NCI-H1930 (cell line): Measurements from ENCODE around the gene CANT1.
"Not testable (repeated sequence)": the region's sequence is repeated elsewhere in the genome, so short reads cannot be mapped to it uniquely, and the experiment has no call there.

Experiments used
- DNase-seq, 2 experiments: peaks; one replicate each; lab custom pipeline; 2025; lab: John Stamatoyannopoulos, UW

CANT1 gene

GRCh38 chr17:79043191-79043930, 33.8 kb upstream of the CANT1 start:
- no peak for DNase-seq

DNA sequence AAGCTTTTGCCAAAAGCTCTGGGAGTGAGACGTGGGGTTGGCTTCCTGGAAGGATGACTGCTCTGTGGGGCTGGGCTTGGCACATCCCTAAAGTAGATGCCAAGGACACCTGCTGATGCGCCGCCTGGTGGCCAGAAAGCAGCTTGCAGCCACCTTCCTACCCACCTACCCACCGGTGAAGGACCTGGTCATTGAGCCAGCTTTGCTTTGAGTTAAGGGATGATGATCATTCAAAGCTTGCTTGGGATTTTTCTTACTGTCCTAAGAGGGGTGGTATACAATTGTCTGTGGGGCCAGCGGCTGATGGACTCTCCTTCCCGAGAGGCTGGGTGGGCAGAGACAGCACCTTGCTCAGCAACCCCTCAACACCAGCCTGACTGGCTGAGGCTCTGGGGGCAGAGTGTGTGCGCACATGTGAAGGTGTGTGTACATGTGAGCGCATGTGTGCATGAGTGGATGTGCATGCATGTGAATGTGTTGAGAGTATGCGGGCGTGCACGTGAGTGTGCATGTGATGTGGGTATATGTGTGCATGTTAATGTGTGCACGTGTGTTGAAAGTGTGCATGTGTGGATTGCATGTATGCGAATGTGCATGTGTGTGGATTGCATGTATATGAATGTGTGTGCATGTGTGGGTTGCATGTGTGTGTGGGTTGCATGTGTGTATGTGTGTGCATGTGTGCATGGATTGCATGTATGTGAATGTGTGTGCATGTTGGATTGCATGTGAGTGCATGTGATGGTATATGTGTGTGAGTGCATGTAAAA, 33.0 kb upstream of the CANT1 start:
- peak in 1 of 2 experiments; percentile 65 for DNase-seq

- DNase-seq = no peak
Observed at GRCh38 chr17:79041723-79042420, 32.3 kb upstream of the CANT1 start.

GRCh38 chr17:79041041-79041570, 31.5 kb upstream of the CANT1 start:
- DNase-seq = no peak

DNA sequence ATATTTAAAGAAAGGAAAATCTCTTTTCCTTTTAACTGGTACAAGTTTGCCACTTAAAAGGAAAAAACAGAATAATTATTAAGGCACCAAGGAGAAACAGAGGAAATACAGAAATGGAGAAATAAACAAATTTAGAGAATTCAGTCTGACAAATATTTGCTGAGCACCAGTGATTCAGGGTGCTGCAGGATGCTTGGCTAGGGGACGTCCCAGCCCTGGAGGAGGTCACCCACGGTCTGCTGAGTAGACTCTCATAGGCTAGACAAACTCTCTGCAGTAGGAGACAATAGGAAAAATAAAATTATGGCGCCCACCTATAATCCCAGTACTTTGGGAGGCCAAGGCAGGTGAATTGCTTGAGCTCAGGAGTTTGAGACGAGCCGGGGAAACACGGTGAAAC, 30.3 kb upstream of the CANT1 start:
- DNase-seq = no peak

DNA sequence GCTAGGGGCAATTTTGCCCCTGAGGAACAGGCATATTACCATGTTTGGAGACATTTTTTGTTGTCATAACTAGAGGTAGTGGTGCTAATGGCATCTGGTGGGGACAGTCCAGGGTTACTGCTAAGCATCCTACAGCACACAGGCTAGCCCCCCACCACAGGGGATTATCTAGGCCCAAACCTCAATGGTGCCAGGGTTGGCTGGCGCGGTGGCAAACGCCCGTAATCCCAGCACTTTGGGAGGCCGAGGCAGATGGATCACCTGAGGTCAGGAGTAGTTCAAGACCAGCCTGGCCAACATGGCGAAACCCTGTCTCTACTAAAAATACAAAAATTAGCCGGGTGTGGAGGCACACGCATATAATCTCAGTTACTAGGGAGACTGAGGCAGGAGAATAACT, 29.6 kb upstream of the CANT1 start:
- DNase-seq = no peak

DNA sequence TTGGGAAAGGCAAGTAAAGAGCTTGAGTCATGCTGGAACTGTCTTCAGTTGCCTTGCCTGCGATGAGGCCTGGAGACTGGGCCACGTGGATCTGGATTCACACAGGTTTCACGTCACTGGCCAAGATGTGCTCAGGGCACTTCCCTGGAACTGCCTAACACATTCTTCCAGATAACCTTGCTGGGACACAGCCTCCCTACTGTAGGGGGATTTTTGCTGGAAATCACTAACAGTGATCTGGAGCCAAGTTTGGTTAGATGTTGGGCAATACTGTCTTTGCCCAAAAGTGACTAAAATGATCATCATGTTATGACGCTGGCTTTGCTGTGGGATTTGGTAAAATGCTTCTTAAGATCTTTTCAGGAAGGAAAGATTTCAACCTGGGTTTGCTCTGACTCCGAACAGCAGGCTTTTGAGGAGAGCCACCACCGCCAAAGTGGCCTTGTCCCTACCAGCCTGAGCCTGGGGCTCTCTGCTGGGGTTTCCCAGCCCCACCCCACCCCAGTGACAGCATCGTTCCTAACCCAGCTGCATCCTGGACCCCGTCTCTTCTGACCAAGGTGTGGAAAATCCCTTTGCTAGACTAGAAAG, 29.1 kb upstream of the CANT1 start:
- DNase-seq = no peak

DNA sequence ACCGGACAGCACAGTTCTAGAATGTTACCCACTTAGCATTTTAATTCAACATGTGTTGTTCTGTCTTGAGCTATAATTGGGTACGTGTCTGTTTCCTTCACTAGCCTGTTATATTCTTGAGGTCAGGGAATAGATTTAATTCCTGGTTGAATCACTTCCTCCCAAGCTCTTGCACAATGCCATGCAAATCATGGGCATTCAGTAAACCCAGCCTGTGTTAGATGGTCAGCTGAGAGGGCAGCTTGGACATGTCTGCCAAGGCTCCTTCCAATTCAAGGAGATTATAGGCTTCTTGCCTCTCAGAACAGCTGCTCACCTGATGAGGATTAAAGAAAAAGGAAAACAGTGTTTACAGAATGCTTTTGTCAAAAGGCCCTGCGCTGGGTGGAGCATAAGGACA, 27.0 kb upstream of the CANT1 start:
- DNase-seq = no peak

DNA sequence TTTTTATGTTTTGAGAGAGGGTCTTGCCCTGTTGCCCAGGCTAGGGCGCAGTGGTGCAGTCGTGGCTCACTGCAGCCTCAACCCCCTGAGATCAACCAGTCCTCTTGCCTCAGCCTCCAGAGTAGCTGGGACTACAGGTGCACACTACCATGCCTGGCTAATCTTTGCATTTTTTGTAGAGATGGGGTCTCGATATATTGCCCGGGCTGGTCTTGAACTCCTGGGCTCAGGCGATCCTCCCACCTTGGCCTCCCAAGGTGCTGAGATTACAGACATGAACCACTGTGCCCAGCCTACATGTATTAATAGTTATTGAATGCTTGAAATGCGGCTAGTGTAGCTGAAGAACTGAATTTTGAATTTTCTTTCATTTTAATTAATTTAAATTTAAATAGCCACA, 26.6 kb upstream of the CANT1 start:
- DNase-seq = no peak

- DNase-seq = no peak
Observed at GRCh38 chr17:79035686-79036085, 26.1 kb upstream of the CANT1 start.

DNA sequence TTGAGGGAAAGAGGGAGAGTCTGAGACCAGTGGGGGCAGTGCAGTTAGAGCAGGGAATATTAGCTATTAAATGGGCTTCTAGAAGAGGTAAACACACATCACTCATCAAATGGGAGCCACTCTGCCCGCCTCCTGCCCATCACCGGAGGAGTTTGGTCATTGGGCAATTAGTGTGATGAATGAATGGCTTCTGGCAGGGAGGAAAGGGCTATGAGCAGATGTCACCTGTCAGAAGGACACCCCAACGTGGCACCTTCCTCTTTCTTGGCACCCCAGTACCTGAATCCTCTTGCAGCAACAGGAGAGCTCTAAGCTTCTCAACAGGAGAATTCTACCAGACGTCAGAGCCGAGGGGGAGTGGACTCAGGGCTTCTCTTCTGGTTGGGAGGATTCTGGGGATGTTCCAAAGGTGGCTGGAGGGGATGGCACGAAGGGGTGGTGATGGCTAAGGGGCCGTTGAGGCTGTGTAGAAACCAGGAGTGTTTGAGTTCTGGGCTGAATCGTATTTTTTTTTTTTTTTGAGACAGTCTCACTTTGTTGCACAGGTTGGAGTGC, 25.4 kb upstream of the CANT1 start:
- DNase-seq = no peak

GRCh38 chr17:79033741-79034501, 24.4 kb upstream of the CANT1 start:
- no peak for DNase-seq

GRCh38 chr17:79033046-79033616, 23.6 kb upstream of the CANT1 start:
- no peak for DNase-seq

DNA sequence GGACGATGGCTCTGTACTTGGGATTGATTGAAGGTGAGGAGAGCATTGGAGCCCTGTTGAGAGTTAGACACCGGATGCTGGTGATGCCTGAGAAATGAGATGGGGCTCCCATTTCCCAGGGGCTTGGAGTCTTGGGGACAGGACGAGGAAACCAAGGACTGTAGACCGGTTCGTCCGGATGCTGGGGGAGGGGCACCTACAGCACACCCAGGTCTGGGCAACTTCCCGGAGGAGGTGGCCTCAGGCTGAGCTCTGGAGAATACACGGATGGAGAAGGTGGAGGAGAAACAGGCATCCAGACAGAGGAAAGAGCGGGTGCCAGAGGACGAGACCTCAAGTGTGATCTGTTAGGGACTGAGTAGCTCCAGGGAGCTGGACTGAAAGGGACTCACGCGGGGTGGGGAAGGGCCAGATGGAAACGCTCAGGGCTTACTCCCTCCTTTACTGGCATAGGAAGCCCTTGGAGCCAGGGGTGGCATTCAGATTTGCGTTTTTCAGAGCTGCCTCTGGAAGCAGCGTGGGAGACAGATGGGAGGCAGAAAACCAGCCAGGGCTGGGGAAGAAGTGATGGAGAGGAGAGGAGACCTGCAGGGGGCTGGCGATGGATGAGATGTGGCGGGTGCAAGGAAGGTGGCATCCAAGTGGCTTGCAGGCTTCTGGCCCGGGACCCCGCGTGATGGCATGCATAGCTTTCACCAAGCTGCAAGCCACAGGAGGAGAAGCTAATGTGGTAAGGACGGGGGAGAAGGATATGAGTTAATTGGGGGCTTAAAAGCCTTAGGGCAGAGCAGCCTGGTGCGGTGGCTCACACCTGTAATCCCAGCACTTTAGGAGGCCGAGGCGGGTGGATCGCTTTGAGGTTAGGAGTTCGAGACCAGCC, 22.7 kb upstream of the CANT1 start:
- no peak for DNase-seq

DNA sequence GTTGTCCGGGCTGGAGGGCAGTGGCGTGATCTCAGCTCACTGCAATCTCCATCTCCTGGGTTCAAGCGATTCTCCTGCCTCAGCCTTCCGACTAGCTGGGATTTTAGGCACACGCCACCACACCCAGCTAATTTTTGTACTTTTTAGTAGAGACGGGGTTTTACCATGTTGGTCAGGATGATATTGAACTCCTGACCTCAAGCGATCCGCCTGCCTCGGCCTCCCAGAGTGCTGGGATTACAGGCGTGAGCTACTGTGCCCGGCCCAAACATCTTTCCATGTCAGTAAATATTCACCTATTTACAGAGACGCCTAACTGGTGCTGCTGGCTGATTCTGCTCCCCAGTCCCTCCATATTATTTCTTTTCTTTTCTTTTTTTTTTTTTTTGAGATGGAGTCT, 21.1 kb upstream of the CANT1 start:
- not testable (repeated sequence) for DNase-seq

- DNase-seq = no peak
Observed at GRCh38 chr17:79029327-79030009, 19.9 kb upstream of the CANT1 start.

DNA sequence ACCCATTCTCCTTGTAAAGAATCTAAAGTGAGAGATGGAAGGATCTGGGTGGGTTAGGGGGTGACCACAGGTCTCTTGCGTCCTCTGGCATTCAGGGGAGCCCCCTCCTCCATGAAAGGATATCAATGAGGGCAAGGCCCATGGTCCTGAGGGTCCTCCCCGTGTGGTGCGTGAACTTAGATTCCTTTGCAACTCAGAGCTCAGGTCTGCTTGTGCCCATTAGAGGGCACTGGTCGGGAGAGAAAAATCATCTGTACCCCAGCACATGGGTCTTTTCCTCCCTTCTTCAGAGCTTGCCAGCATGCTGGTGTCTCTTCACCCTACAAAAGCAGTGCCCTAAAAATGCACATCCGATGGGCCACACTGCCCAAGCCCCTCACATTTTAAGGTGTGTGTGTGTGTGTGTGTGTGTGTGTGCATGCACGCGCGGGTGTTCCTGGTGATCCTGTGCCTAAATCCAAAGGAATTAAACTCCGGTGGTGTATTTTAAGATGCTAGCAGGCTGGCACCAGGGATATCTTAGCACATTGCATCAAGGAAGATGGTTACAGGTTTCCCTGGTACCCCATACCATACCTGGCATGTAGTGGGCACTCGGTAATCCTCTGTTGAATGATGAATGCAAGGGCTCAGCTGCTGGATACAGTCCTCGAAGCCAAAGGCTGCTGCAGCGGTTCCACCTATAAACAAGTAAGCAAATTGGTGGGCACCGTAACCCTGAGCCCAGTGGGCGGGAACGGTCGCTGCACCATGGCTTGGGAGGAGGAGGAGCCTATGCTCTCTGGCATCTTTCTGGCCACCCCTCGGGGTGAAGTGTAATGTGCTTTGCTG, 19.1 kb upstream of the CANT1 start:
- DNase-seq = no peak

- no peak for DNase-seq
Observed at GRCh38 chr17:79027925-79028491, 18.4 kb upstream of the CANT1 start.
